Activated gamma-delta T cell treated with anti-CD3 and anti-CD28 coated beads, Interleukin-2, amount 50 U/mL, for 16 hours (primary cell): ENCODE measurements around the gene ABHD1.

Experiments used
- DNase-seq: peaks from one replicate; pipeline ENCODE4 v3.0.0-alpha.2; 2020; ENCODE audit warnings: low read depth

The ABHD1 gene

DNA sequence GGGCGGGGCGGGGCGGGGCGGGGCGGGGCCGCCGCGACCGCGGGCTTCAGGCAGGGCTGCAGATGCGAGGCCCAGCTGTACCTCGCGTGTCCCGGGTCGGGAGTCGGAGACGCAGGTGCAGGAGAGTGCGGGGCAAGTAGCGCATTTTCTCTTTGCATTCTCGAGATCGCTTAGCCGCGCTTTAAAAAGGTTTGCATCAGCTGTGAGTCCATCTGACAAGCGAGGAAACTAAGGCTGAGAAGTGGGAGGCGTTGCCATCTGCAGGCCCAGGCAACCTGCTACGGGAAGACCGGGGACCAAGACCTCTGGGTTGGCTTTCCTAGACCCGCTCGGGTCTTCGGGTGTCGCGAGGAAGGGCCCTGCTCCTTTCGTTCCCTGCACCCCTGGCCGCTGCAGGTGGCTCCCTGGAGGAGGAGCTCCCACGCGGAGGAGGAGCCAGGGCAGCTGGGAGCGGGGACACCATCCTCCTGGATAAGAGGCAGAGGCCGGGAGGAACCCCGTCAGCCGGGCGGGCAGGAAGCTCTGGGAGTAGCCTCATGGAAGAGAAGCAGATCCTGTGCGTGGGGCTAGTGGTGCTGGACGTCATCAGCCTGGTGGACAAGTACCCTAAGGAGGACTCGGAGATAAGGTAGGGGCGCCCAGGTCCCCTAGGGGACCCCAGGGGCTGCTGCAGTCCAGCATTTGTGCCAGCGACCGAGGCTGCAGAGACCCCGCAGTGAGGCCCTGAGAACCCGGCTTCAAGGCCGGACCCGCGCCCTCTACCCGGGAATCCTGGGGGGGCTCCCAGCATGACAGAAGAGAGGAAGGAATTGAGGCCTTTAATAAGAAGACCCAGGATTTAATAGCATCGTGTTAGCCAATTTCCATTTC, 36.7 kb upstream of the ABHD1 start, which contains the start of gene KHK:
Gene KHK, plus strand, starts transcription at position 49 of the 870 bp plus-strand sequence. Its CDS starts 488 bp downstream, at position 537.
- no peak for DNase-seq

DNA sequence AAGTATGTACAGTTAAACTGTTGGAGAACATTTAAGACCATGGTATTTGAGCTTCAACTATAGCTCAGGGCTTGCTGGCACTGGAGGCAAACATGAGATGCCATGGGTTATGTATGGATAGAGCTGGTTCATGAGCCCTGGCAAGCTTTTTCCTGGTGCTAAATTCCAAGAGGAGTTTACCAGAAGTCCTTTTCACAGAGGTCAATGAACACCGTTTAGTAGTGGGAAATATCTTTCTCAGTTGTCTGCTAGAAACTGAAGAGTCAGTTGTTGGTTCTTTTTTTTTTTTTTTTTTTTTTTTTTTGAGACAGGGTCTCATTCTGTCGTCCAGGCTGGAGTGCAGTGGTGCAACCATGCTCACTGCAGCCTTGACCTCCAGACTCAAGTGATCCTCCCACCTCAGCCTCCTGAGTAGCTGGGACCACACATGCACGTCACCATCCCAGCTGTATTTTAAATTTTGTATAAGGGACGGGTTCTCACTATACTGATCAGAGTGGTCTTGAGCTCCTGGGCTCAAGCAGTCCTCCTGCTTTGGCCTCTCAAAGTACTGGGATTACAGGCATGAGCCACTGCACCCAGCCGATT, 35.7 kb upstream of the ABHD1 start:
- DNase-seq = no peak

DNA sequence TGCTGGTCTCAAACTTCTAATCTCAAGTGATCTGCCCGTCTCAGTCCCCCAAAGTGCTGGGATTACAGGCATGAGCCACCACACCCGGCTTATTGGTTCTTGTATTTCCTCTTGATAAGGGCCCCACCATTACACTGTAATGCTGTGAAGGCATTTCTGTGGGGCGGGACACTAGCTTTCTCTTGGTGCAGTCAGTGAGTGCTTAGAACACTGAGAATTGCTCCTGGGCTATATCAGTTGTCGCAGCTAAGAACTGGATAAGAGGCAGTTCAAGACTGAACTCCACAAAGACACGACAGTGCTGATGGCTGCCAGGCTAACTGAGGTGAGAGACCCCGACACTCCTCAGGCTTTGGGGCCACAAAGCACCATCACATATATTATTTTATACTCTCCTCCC, 35.0 kb upstream of the ABHD1 start:
- no peak for DNase-seq

DNA sequence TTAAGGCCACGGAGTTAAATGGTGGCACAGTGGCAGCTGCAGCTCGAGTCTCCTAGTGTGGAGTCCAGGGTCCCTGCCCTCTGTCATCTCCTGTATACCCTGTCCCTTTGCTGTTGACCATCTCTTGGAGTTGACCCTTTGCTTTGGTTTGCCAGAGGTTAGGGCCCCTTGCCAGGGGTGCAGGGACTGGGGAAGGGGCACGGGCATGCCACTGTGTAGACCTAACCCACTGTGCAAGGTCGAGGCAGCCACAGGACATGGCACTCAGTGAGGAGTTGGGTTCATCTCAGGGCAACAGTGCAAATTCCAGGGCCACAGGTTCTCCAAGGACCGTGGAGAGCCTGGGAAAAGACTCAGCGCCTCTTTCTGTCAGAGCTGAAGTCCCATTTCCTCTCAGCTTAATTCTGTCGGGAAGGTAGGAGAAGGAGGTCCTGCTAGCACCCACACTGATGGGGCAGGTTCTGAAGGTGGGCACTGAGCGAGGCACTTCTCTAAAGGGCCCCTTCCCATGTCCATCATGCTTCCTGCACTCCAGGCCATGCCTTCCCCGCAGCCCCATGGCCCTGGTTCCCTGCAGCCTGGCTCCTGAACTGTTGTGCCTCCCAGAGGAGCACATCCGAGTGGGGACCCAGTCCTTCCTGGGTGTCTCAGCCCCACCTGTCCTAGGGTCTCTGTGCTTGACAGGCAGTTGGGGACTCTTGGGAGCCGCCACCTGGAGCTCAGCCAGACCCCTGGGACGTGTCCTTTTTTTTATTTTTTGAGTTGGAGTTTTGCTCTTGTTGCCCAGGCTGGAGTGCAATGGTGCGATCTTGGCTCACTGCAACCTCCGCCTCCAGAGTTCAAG, 34.3 kb upstream of the ABHD1 start:
- DNase-seq = no peak

DNA sequence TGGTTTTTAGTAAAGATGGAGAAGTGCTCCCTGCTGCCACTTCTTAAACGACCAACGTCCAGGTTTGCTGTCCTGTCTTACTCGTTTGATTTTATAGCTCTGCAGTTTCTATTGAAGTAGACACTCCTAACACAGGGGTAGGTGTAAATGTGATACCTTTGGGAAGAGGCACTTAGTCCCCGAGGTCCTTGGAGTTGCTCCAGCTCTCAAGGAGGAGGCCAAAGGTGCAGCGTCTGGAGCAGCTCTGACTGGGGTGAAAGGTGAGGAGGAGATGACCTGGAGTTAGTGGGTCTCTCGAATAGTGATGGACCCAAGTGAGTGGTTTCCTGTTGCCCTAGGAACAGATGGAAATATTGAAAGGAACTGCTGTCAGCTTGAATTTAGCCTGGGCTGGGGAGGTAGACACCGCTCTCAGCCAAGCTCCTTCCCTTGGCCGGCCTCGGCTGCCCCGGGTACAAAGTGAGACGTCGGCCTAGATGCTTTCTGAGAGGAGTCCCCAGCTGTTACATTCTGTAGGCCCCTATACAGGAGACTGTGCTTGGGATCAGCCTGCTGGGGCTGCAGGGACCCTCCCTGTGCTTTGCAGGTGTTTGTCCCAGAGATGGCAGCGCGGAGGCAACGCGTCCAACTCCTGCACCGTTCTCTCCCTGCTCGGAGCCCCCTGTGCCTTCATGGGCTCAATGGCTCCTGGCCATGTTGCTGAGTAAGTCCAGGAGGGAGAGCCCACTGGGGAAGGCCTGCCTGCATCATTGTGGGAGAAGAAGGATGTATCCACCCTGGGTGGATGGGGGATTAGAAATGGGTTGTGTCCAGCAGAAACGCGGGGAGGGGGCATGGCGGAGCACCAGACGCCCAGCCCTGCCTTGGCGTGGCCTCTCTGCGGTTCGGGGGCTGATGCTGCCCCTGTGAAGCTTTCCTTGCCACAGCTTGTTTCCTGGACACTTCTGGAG, 31.6 kb upstream of the ABHD1 start:
- DNase-seq = no peak

DNA sequence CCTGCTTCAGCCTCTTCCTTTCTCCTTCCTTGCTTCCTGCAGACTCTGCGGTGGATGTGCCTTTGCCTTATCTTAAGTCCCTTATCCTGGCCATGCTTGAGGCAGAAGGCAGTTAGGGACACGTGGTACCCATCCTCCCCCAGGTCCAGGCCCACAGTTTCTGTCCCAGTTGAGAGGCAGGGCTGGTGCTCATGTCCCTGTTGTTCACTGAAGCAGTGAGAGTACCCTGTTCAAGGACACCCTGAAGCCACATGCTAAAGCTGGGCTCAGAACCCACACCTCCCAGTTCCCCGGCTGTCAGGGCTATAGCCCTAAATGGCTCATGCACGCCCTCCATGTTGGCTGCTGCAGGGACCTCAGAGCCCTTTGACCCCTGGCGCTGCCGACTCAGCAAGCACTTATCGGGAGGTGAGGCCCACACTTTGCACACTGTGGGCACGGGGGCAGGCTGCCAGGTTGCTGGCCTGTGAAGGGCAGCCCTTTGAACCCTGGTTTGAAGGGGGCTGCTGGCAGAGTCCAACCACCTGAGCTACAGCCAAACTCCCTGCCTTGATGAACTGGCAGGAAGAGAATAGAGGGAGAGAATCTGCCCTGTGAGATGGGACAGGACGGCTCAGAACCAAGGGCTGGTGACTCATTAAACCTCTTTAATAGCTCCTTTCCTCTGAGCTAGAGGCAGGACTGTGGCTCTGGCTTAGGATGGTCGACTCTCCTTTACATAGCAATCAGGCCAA, 30.8 kb upstream of the ABHD1 start:
- no peak for DNase-seq

DNA sequence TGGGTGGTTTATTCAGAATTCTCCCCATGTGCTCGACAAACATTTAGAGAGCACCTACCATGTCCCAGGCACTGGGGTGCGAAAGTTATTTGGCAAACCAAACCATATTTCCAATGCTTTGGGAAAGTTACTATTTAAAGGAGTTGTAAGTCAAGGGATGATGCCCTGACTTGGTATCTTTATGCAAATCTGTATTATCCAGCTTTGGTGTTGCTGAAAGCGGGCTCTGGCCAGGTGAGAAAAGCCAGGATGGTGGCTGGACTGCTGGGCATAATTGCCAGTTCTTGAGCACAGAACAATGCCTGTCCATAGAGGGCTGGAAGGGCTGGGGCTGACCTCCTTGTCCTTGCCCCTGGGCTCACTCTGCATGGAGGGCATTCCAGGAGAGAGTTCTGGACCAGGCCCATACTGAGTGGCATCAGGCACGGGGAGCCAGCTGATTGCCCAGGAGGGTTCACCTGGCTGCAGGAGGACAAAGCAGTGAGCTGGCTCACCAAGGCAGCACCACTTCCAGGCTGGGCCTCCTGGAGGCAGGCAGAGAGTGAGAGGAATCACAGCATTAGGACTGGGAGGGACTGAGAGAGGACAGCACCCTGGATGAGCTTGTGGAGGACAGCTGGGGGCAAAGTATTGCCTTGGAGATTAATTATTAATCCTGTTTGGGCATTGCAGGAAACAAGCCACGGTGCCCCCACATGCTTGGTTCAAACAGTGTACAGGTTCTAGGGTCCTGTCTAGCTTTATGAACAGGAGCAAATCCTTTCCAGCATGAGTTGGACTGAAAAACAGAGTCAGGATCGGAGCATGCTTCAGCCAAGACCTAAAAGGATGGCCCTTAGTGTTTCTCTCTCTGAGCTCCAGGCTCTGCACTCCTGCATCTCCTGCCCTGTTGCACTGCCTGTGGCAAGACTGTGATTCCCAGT, 29.9 kb upstream of the ABHD1 start:
- DNase-seq = no peak

DNA sequence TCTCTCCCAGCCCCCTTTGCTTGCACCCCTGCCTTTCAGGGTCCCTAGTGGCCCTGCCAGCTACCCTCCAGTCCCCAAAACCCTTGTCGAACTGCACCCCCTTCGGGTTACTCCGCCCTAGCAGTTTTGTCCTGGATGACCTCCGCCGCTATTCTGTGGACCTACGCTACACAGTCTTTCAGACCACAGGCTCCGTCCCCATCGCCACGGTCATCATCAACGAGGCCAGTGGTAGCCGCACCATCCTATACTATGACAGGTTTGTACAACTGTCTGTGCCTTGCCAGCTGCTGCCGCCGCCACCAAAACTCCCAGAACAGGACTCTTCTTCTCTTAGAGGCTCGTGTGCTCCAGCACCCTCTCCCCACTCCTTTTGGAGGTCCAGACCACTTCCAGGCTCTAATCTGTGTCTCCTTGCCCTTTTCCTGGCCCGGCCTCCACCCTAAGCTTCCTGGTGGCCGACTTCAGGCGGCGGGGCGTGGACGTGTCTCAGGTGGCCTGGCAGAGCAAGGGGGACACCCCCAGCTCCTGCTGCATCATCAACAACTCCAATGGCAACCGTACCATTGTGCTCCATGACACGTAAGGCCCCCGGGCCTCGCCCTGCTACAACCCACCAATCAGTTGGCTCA, 29.1 kb upstream of the ABHD1 start:
- DNase-seq = no peak

DNA sequence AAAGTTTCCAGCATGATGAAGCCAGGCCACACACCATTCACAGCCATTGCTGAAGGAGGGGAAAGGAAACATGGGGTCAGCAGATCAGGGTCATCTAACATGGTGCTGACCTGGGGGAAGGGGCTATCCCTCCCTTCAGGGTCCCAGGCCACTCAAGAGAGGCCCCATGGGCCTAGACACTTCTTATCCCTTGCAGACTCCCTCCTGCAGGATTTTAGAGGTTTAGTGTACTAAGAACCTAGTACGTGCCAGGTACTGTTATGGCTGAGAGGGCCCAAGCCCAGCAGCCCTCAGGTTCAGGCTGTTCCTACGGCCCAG, 28.2 kb upstream of the ABHD1 start:
- DNase-seq = no peak

DNA sequence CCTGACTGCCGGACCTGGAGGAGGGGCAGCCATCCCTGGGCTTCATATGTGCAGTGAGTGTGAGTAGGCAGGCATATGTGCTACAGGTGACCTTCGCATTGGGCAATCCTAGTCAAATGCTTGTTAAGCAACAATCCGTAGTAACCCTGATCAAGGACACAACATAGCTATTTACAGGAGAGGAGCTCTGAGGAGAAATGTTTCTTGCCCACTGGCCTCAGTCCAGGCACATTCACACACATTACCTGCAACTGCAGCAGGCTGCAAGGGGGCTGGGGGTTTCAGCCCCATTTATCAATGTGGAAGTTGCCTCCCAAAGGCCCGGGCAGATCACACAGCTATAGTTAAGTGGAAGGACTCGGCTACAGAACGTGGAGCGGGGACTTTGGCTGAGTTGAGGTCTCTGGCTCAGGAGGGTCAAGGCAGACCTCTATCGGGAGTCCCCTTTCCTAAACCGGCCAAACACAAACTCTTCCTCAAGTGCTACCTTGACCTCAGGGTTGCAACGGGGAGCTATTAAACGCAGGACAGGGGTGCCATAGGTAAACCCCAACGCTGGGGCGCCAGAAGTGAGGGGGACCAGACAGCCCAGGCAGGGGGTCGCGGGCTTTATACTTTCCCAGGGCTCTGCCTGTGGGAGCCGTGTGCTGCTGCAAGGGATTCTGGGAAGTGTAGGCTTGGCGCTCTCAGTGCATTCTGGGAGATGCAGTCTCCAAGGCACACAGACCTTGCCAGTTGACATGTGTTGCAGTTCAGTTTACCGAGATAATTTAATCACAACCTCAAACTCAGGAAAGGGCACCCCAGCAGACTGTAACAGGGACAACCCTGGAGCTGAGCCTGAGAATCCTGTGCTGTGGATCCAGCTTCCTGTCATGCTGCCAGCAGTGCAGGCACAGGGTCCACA, 27.6 kb upstream of the ABHD1 start:
- DNase-seq = no peak

DNA sequence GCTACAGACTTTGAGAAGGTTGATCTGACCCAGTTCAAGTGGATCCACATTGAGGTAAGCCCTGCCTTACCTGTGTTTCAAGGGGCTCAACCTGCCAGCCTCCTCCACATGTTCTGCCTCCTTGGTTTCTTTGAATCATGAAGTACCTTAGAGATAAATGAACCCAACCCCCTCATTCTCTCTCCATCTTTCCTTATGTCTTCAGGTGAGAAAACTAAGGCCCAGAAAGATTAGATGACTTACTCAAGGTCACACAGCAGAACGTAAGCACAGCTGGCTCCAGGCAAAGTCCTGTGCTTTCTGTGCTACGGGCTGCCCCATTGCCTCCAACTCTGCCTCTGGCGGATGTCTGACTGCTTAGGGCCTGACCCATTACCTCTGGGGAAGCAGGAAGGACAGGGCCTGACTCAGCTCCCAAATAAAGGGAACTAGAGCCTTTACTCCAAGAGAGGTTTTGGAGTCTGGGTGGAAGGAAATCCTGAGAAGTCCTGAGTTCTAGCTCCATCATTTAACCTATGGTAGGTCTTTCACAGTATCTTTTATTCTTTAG, 26.8 kb upstream of the ABHD1 start:
- no peak for DNase-seq

DNA sequence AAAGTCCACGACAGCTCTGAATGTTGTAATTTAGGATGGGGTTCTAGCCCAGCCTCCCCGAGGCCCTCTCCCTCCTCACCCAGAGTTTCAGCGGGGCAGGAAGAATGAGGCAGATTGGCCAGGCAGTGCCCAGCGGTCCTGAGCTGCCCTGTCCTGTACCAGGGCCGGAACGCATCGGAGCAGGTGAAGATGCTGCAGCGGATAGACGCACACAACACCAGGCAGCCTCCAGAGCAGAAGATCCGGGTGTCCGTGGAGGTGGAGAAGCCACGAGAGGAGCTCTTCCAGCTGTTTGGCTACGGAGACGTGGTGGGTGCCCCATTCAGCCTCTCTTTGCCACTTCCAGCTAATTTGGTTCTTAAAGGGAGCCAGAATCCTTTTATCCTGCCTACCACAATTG, 26.3 kb upstream of the ABHD1 start:
- DNase-seq = no peak

DNA sequence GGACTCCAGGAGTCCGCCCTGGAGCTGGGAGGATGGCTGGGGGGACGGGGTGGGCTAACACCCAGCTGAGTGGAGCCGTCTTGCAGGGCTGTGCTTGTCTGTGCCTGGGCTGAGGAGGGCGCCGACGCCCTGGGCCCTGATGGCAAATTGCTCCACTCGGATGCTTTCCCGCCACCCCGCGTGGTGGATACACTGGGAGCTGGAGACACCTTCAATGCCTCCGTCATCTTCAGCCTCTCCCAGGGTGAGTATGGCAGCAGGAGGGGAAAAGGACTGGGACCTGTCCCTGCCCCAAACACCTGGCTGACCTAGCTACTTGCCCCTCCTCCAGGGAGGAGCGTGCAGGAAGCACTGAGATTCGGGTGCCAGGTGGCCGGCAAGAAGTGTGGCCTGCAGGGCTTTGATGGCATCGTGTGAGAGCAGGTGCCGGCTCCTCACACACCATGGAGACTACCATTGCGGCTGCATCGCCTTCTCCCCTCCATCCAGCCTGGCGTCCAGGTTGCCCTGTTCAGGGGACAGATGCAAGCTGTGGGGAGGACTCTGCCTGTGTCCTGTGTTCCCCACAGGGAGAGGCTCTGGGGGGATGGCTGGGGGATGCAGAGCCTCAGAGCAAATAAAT, 24.2 kb upstream of the ABHD1 start:
- DNase-seq = no peak

DNA sequence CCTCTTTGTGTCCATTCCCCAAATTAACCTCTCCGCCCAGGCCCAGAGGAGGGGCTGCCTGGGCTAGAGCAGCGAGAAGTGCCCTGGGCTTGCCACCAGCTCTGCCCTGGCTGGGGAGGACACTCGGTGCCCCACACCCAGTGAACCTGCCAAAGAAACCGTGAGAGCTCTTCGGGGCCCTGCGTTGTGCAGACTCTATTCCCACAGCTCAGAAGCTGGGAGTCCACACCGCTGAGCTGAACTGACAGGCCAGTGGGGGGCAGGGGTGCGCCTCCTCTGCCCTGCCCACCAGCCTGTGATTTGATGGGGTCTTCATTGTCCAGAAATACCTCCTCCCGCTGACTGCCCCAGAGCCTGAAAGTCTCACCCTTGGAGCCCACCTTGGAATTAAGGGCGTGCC, 23.6 kb upstream of the ABHD1 start:
- DNase-seq = no peak

DNA sequence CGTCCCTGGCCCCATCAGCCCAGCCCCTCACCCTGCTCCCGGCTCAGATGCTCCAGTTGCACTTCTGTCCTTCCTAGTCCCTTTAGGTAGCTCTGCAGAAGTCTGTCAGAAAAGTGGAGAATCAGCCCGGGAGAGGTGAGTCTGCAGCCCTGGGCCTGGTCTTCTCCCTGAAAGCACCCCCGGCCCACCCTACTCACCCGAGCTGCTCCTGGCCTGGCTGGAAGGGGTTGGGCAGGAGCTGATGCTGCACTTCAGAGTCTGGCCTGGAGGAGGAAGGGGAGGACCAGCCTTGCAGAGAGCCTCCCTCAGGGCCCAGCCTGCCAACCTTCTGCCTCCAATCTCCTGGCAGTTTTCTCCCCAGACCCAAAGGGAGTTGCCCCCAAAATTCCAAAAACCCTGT, 21.3 kb upstream of the ABHD1 start:
- no peak for DNase-seq

DNA sequence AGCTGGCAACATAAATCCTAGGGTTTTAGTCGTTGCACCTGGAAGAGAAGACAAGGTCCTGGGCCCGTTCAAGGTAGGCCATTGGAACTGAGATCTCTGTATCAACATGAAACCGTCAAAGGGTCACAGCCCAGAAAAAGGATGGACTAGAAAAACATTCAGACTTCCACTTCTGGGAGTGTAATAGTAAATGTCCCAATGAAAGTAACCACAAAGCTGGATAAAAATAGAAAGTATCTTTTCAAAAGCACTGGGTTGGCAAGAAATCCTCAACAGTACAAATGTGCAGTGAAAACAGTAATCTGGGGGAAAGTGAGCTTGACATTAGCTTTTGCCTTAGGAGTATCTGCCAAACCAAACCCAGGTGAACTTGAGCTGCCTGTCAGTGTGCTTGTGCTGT, 17.6 kb upstream of the ABHD1 start:
- DNase-seq = no peak

DNA sequence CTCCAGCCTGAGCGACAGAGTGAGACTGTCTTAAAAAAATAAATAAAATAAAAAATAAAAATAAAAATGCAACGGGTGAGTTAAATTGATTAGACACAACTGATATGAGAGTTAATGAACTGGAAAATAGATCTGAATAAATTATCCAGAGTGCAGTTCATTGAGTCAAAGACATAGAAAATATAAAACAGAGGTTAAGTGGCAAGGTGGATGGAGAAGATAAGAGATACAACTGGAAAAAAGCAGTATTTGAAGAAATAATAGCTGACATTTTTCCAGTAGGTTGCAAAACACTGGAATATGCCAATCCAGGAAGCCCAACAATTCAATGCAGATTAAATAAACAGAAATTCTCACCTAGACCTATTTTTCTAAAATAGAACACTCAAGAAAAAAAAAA, 15.4 kb upstream of the ABHD1 start:
- no peak for DNase-seq

DNA sequence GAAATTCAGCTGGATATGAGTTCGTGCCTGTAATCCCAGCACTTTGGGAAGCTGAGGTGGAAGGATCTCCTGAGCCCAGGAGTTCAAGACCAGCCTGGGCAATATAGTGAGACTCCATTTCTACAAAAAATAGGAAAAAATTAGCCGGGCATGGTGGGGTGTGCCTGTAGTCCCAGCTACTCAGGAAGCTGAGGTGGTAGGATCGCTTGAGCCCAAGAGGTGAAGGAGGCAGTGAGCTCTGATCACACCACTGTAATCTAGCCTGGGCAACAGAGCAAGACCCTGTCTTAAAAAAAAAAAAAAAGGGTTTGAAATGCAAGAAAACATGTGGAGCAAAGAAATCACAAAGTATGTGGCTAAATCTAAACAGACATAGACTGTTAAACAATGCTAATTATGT, 14.5 kb upstream of the ABHD1 start:
- no peak for DNase-seq
